ENCODE measurements around the gene NUDT1.

The NUDT1 gene

DNA sequence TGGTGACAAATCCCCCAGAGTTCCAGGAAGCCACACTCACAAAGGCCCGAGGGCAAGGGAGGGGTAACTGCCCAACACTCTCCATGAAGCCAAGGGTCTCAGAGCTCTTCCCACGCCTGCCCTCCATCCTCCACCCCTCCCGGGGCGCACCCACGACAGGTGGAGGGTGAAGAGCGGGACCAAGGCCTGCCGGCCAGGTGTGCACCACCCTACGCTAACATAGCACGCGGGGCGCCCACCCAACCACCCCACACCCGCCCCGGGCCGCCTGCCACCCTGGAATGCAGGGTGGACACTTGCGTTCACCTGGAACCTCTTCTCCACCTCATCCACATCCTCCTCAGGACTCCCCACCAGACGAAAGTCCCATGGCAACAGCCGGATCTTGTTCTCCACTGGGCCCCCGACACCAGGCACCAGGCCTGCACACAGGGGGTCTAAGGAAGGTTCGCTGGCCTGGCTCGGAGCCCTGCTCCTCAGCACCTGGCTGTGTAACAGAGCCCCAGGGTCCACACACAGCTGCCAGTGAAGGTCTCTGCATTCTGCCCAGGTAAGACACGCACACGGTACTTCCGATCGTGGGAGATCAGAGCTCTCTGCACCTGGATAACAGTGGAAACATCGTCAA lies 42.0 kb upstream of the NUDT1 start:
- H3K4me3 ChIP-seq (ENCODE audit: low read depth, low read length), result no peak overlapping the region
- CTCF ChIA-PET, result interaction anchor here (0.6 to 2.0 kb wide), 3 partner anchors 9 to 100 kb away, joined by 3 to 9 read pairs (median 3); no protein-coding TSS in a partner anchor
- no peak for DNase-seq (ENCODE audit: low read depth, low spot score)
- POLR2A ChIA-PET, result no interaction called here
- TF ChIP-seq, protein P1, sequence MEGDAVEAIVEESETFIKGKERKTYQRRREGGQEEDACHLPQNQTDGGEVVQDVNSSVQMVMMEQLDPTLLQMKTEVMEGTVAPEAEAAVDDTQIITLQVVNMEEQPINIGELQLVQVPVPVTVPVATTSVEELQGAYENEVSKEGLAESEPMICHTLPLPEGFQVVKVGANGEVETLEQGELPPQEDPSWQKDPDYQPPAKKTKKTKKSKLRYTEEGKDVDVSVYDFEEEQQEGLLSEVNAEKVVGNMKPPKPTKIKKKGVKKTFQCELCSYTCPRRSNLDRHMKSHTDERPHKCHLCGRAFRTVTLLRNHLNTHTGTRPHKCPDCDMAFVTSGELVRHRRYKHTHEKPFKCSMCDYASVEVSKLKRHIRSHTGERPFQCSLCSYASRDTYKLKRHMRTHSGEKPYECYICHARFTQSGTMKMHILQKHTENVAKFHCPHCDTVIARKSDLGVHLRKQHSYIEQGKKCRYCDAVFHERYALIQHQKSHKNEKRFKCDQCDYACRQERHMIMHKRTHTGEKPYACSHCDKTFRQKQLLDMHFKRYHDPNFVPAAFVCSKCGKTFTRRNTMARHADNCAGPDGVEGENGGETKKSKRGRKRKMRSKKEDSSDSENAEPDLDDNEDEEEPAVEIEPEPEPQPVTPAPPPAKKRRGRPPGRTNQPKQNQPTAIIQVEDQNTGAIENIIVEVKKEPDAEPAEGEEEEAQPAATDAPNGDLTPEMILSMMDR (IDR thresholded peaks at IDR 0.05; ENCODE audit: insufficient read depth, low read length, missing control alignments), result no peak

DNA sequence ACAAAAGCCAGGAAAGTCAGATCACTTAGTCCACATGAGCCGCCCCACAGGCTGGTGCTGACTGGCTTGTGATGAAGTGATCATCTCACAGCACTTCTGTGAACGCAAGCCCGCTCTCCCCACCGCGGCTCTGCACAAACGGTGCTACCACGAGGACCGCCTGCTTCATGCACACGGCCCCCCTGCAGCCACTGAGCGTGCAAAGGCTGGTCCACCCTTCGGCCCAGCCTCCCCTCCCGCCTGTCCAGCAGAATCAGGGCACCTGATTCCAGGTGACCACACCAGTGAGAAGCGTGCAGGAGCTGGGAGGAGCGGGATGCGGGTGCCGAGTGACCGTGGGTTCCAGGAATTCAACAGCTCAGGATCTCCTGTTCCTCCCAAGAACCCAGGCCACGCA lies 41.4 kb upstream of the NUDT1 start:
- ChIA-PET CTCF (interaction anchor here (0.6 to 2.0 kb wide), 3 partner anchors 9 to 101 kb away, joined by 3 to 9 read pairs (median 3); no protein-coding TSS in a partner anchor), POLR2A (no interaction called here)
- DNase-seq (ENCODE audit: low read depth, low spot score), result no peak
- no peak overlapping the region for H3K4me3 ChIP-seq (ENCODE audit: low read depth, low read length)
- TF ChIP-seq, protein P1 (IDR thresholded peaks at IDR 0.05; ENCODE audit: insufficient read depth, low read length, missing control alignments), result no peak

DNA sequence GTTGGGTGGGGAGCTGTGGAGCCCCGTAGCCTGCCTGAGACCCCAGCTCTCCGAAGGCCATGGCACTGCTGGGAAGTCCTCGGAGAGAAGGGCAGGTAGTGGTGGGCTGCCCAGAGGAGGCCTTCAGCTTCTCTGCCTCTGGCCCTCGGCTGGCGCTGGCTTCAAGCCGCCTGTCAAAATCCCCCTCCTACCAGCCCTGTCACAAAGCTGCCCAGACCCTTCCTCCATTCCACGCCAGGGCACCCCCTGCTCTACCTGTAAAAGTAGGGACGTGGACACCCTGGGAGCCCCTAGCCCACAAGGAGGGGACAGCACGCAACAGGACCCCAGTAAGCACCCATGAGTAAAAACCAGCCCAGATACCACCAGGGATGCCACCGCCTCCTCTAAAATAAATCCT lies 40.9 kb upstream of the NUDT1 start:
- H3K4me3 ChIP-seq (ENCODE audit: low read depth, low read length), result no peak overlapping the region
- POLR2A ChIA-PET, result no interaction called here
- CTCF ChIA-PET, result interaction anchor here (1.3 to 2.0 kb wide), 2 partner anchors 8 to 101 kb away, joined by 3 to 9 read pairs; no protein-coding TSS in a partner anchor
- DNase-seq (ENCODE audit: low read depth, low spot score), result no peak
- TF ChIP-seq, protein P1 (IDR thresholded peaks at IDR 0.05; ENCODE audit: insufficient read depth, low read length, missing control alignments), result no peak

DNA sequence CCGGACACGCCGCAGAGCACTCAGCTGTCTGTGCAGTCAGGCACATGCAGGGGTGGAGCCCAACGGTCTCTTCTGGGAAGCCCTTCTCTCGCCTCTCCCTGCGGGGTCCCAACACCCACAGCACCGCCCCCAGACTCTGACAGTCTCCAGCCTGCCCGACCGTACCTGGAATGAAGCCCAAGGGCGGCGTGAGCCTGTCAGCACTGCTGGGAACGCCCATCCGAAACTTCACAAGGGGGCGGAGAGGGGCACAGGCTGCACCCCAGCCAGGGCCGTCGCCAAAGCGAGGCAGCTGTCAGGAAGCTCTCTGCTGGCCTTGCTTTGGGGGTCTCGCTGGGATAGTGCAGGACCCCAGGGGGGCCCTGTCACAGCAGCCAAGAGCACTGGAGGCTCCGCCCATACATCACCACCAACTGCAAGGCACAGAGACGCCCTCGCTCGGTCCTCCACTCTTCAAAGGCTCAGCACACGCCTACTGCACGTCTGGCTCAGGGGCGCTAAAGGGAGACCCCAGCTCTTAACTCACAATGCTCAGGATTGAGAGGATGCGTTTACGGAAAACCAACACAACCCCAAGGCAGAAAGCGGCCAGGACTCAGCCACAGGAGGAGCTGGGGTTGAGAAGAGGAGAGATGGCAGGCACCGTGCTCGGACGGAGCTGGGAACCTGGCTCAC lies 40.2 kb upstream of the NUDT1 start:
- POLR2A ChIA-PET, result no interaction called here
- TF ChIP-seq, protein P1 (IDR thresholded peaks at IDR 0.05; ENCODE audit: insufficient read depth, low read length, missing control alignments), result no peak
- CTCF ChIA-PET, result interaction anchor here (1.3 to 2.4 kb wide), 4 partner anchors 8 to 279 kb away, joined by 3 to 9 read pairs (median 6); no protein-coding TSS in a partner anchor
- H3K4me3 ChIP-seq (ENCODE audit: low read depth, low read length), result no peak overlapping the region
- no peak for DNase-seq (ENCODE audit: low read depth, low spot score)

DNA sequence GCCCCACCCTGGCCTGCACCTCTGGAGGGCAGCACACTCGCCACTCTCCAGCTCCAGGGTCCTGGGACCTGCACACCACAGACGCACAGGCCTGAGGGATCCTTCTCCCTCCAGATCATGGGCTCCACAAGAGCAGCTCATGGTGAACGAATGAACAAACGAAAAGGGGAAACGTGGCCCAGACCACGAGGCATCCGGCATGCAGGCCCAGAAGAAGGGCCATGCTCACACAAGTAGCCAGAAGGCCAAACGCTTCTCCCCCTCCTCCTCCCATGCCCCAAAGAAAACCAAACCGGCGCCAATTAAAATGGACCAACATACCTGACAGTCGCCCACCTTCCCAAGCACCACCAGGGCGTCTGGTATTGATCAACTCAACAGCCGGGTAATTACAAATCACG lies 39.7 kb upstream of the NUDT1 start:
- DNase-seq (ENCODE audit: low read depth, low spot score), result no peak
- TF ChIP-seq, protein P1 (IDR thresholded peaks at IDR 0.05; ENCODE audit: insufficient read depth, low read length, missing control alignments), result no peak
- POLR2A ChIA-PET, result no interaction called here
- CTCF ChIA-PET, result interaction anchor here (1.1 to 2.4 kb wide), 3 partner anchors 45 to 280 kb away, joined by 3 to 9 read pairs (median 4); no protein-coding TSS in a partner anchor
- H3K4me3 ChIP-seq (ENCODE audit: low read depth, low read length), result no peak overlapping the region

Measured in AG04449 (cell line).